Bronchial epithelial cell (primary cell): ENCODE results near the gene BCAS3. TPM values are rescaled to one million over a fixed set of nuclear protein-coding genes. Genes with fewer than 3 reads are reported as not detected.
A peak's percentile ranks its signal among the peaks of the same experiment; 100 is the strongest.
"Not testable (repeated sequence)": the region's sequence is repeated elsewhere in the genome, so short reads cannot be mapped to it uniquely, and the experiment has no call there.

ENCODE experiments used
- DNase-seq: peaks from one replicate; pipeline ENCODE4 v3.0.0-alpha.2; 2010; ENCODE audit warnings: low read depth
- FAIRE-seq: peaks from 2 replicates; lab custom pipeline; 2011; peaks lifted over from hg19 to GRCh38; lab: Jason Lieb, UNC
- H3K27me3 ChIP-seq: 2 replicates; pipeline ENCODE4 v1.5.1; 2011; ENCODE audit warnings: low read length; ENCODE audit not compliant: control insufficient read depth, insufficient read depth
- H3K36me3 ChIP-seq: 2 replicates; pipeline ENCODE4 v1.5.1; 2011; ENCODE audit warnings: low read length; ENCODE audit not compliant: control insufficient read depth, insufficient read depth
- H3K4me3 ChIP-seq: 2 replicates; pipeline ENCODE4 v1.5.1; 2011; ENCODE audit warnings: mild to moderate bottlenecking, low read depth, low read length, control low read depth
- CTCF ChIP-seq: IDR thresholded peaks from 2 replicates; pipeline ENCODE4 v1.5.1; 2011; ENCODE audit warnings: mild to moderate bottlenecking, moderate library complexity, low read length, control low read depth, inconsistent platforms; ENCODE audit not compliant: insufficient read depth, severe bottlenecking
- total RNA-seq: library from RNA; depleted of rRNA; stranded (reverse); fragments of >200 nt; gene quantifications from 2 replicates; pipeline ENCODE4 v1.2.1, GENCODE V29; 2014

Gene BCAS3
- total RNA-seq, 1 donor from 2014 or later, result 10.3 TPM

- Histone ChIP-seq H3K4me3 (no peak overlapping the region), H3K36me3 (peaks cover 2% of the 10 kb centered on the region), H3K27me3 (no peaks in the 10 kb centered on the region)
- DNase-seq, result no peak
- TF ChIP-seq CTCF, result no peak
- no peak for FAIRE-seq
These were observed 16.2 kb upstream of the BCAS3 start for GRCh38 chr17:60661489-60661888.

- DNase-seq, result peak; percentile 6
- FAIRE-seq, result no peak
- H3K36me3 ChIP-seq, result peaks cover 2% of the 10 kb centered on the region
These were observed 13.6 kb upstream of the BCAS3 start for GRCh38 chr17:60664022-60664421.

GRCh38 chr17:60665602-60666001 is 12.0 kb upstream of the BCAS3 start:
- Histone ChIP-seq H3K36me3 (peaks cover 2% of the 10 kb centered on the region), H3K4me3 (no peak overlapping the region), H3K27me3 (no peaks in the 10 kb centered on the region)
- FAIRE-seq (peak; percentile 76), DNase-seq (no peak)
- no peak for TF ChIP-seq CTCF

More at GRCh38 chr17:60664022-60664421, 13.6 kb upstream of the BCAS3 start:
- H3K4me3 ChIP-seq, result no peak overlapping the region
- no peak for TF ChIP-seq CTCF
- no peaks in the 10 kb centered on the region for H3K27me3 ChIP-seq

DNA sequence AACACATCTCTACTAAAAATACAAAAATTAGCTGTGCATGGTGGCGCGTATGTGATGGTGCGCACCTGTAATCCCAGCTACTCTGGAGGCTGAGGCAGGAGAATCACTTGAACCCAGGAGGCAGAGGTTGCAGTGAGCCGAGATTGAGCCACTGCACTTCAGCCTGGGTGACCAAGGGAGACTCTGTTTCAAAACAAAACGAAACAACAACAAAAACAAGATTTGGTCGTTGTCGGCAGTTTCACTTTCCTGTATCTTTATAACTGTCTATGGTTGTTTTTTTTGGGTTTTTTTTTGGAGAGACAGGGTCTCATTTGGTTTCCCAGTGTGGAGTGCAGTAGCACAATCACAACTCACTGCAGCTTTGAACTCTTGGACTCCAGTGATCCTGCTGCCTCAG is 8.9 kb upstream of the BCAS3 start:
- H3K4me3 ChIP-seq, FAIRE-seq, H3K27me3 ChIP-seq, DNase-seq, H3K36me3 ChIP-seq: not testable (repeated sequence)

DNA sequence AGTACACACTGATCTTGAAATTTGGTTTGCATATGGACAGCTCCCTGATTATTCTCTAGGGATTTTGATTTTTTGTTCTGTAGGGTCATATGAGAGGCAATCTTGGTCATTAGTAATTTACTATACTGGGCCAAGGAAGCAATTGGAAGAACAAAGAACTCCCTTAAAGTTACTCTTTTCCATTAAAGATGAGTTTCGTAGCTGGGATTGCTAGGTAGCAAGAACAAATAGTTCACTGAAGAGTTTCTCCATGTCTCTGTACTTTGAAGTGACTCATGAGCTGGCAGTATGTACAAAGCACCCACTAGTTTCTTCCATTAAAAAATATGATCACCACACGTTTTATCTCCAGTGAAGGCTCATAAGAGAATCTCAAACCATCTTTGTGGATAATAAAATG is 6.2 kb upstream of the BCAS3 start:
- TF ChIP-seq CTCF, result no peak
- H3K36me3 ChIP-seq, result no peaks in the 10 kb centered on the region
- H3K27me3 ChIP-seq, result no peaks in the 10 kb centered on the region
- no peak overlapping the region for H3K4me3 ChIP-seq
- FAIRE-seq (no peak), DNase-seq (peak; percentile 1)

- not testable (repeated sequence) for DNase-seq, FAIRE-seq, H3K27me3 ChIP-seq, H3K36me3 ChIP-seq, H3K4me3 ChIP-seq
These were observed 3.0 kb upstream of the BCAS3 start for GRCh38 chr17:60674637-60675036.

DNA sequence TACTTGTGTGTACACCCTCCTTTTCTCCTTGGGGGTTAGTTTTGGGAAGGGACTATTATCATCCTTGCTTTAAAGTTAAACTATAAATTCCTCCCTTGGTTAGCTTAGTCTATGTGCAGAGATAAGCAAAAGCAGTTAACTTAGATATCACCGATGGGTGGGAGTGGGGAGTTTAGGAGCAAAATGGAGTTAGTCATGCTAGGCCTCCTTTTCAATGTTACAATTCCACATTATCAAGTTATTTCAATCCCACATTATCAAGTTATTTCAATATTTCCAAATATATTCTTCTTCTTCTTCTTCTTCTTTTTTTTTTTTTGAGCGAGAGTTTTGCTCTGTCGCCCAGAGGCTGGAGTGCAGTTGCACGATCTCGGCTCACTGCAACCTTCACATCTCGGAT is 1.7 kb upstream of the BCAS3 start:
- FAIRE-seq (no peak), DNase-seq (no peak)
- no peak overlapping the region for H3K4me3 ChIP-seq
- H3K36me3 ChIP-seq, result no peaks in the 10 kb centered on the region
- no peaks in the 10 kb centered on the region for H3K27me3 ChIP-seq
- no peak for TF ChIP-seq CTCF
